WTC11 (cell line): ENCODE results near the gene JADE1.

ENCODE experiments used
- AFF4 ChIP-seq: sonication (generic); formaldehyde crosslinking; IDR thresholded peaks from 2 replicates; pipeline ENCODE4 v1.8.1; 2023; ENCODE audit warnings: mild to moderate bottlenecking, missing genetic modification reagents, borderline replicate concordance
- CBFB ChIP-seq: sonication (generic); formaldehyde crosslinking; IDR thresholded peaks from 2 replicates; pipeline ENCODE4 v1.8.1; 2022; ENCODE audit warnings: mild to moderate bottlenecking, low read depth, missing genetic modification reagents
- CREB1 ChIP-seq: sonication (generic); formaldehyde crosslinking; IDR thresholded peaks from 2 replicates; pipeline ENCODE4 v1.8.0; 2023; ENCODE audit warnings: mild to moderate bottlenecking, missing genetic modification reagents
- JUN ChIP-seq: sonication (generic); formaldehyde crosslinking; IDR thresholded peaks from 2 replicates; pipeline ENCODE4 v1.8.0; 2023; ENCODE audit warnings: mild to moderate bottlenecking, missing genetic modification reagents
- NR2C2 ChIP-seq: sonication (generic); formaldehyde crosslinking; IDR thresholded peaks from 2 replicates; pipeline ENCODE4 v1.8.0; 2022; ENCODE audit warnings: mild to moderate bottlenecking, missing genetic modification reagents
- NR3C1 ChIP-seq: sonication (generic); formaldehyde crosslinking; conservative IDR thresholded peaks from 2 replicates; pipeline ENCODE4 v1.8.1; 2023; ENCODE audit warnings: low read depth, mild to moderate bottlenecking, missing genetic modification reagents
- USF1 ChIP-seq: sonication (generic); formaldehyde crosslinking; IDR thresholded peaks from 2 replicates; pipeline ENCODE4 v1.8.0; 2022; ENCODE audit warnings: mild to moderate bottlenecking, missing genetic modification reagents
- USF2 ChIP-seq: sonication (generic); formaldehyde crosslinking; IDR thresholded peaks from 2 replicates; pipeline ENCODE4 v1.8.1; 2023; ENCODE audit warnings: mild to moderate bottlenecking, missing genetic modification reagents, moderate library complexity
- ZNF263 ChIP-seq: sonication (generic); formaldehyde crosslinking; IDR thresholded peaks from 2 replicates; pipeline ENCODE4 v1.8.1; 2022; ENCODE audit warnings: low read depth, mild to moderate bottlenecking, moderate library complexity, missing genetic modification reagents
- TF ChIP-seq, protein P1 (sequence below): fragments of 200-600 bp; IDR thresholded peaks from 2 replicates; pipeline ENCODE4 v1.8.0; 2022; ENCODE audit warnings: antibody characterized with exemption
- TF ChIP-seq, protein P2 (sequence below): sonication (generic); formaldehyde crosslinking; IDR thresholded peaks from 2 replicates; pipeline ENCODE4 v1.8.0; 2022; ENCODE audit warnings: mild to moderate bottlenecking, missing genetic modification reagents

DNA sequence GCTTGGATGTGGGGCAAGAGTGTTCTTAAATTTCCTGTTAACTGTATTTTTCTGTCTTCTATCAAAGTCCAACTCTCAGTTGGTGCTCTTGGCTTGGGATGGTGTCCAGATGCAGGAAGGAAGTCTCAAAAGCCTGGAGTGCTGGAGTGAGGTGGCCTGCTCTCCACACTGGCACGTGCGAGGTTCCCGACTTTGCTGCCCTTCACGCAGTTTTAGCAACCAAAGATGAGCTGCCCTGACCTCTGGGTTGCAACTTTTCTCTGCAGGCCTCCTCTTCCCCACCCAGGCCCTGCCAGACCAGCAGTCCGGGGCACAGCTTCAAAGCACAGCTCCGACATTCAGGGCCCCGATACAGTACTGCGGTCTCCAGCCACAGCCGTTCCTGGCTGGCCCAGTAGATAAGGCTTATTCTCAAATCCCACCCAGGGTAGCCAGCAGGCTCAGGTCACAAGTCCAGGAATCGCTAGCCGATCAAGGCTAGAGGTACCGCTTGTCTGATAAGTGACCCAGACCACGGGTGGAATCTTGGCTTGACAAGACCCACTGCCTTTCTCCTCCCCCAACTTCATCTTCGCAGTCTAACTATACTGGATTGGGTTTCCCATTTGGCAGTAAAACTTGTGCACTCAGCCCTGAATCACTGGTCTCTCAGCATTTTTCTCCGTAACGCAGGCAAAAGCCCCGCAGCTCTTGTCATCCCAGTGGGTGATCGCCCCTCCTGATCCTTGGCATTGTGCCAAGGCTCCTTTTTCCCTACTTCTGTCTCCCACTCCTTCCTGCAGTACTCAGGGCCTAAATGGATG is 21.8 kb upstream of the JADE1 start:
- no peak for TF ChIP-seq USF2
- TF ChIP-seq, protein P1, sequence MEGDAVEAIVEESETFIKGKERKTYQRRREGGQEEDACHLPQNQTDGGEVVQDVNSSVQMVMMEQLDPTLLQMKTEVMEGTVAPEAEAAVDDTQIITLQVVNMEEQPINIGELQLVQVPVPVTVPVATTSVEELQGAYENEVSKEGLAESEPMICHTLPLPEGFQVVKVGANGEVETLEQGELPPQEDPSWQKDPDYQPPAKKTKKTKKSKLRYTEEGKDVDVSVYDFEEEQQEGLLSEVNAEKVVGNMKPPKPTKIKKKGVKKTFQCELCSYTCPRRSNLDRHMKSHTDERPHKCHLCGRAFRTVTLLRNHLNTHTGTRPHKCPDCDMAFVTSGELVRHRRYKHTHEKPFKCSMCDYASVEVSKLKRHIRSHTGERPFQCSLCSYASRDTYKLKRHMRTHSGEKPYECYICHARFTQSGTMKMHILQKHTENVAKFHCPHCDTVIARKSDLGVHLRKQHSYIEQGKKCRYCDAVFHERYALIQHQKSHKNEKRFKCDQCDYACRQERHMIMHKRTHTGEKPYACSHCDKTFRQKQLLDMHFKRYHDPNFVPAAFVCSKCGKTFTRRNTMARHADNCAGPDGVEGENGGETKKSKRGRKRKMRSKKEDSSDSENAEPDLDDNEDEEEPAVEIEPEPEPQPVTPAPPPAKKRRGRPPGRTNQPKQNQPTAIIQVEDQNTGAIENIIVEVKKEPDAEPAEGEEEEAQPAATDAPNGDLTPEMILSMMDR: no peak
- no peak for TF ChIP-seq ZNF263 (CRISPR knock-in tag)
- no peak for TF ChIP-seq NR2C2 (CRISPR knock-in tag)
- no peak for TF ChIP-seq JUN (CRISPR knock-in tag)
- no peak for TF ChIP-seq USF1 (CRISPR knock-in tag)
- no peak for TF ChIP-seq CREB1 (CRISPR knock-in tag)
- TF ChIP-seq, protein P2, sequence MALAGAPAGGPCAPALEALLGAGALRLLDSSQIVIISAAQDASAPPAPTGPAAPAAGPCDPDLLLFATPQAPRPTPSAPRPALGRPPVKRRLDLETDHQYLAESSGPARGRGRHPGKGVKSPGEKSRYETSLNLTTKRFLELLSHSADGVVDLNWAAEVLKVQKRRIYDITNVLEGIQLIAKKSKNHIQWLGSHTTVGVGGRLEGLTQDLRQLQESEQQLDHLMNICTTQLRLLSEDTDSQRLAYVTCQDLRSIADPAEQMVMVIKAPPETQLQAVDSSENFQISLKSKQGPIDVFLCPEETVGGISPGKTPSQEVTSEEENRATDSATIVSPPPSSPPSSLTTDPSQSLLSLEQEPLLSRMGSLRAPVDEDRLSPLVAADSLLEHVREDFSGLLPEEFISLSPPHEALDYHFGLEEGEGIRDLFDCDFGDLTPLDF (CRISPR knock-in tag): no peak
- no peak for TF ChIP-seq CBFB (CRISPR knock-in tag)
- TF ChIP-seq AFF4 (CRISPR knock-in tag): no peak
- no peak for TF ChIP-seq NR3C1 (CRISPR knock-in tag)
